Uterus (tissue), 4 donors: ENCODE results near the gene MYO1D. TPM values are rescaled to one million over a fixed set of nuclear protein-coding genes. Genes with fewer than 3 reads are reported as not detected.
A peak's percentile ranks its signal among the peaks of the same experiment; 100 is the strongest.

Source experiments
- DNase-seq, 2 donors: peaks; one replicate each; pipeline ENCODE4 v3.0.0-alpha.2; 2019 to 2020
- H3K27ac ChIP-seq, 2 donors: fragments of 200-600 bp; sonication (generic); 1 replicate in 1 of 2; 2 replicates in 1 of 2; pipeline ENCODE4 v1.5.1; 2016 to 2018
- H3K27me3 ChIP-seq, 2 donors: fragments of 200-600 bp; sonication (generic); one replicate each; pipeline ENCODE4 v1.5.1; 2018 to 2019; ENCODE audit warnings: control low read depth in 1 of 2
- H3K36me3 ChIP-seq, 2 donors: fragments of 200-600 bp; sonication (generic); one replicate each; pipeline ENCODE4 v1.5.1; 2019; ENCODE audit warnings: control low read depth in 1 of 2
- H3K4me1 ChIP-seq, 2 donors: fragments of 200-600 bp; sonication (generic); one replicate each; pipeline ENCODE4 v1.5.1; 2018 to 2019; ENCODE audit warnings: control low read depth in 1 of 2
- H3K4me3 ChIP-seq, 2 donors: fragments of 200-600 bp; sonication (generic); 1 replicate in 1 of 2; 2 replicates in 1 of 2; pipeline ENCODE4 v1.5.1; 2018 to 2019; ENCODE audit warnings: mild to moderate bottlenecking in 1 of 2
- H3K9me3 ChIP-seq, 2 donors: fragments of 200-600 bp; sonication (generic); one replicate each; pipeline ENCODE4 v1.5.1; 2019; ENCODE audit warnings: control low read depth in 1 of 2
- POLR2A ChIP-seq, 2 donors: fragments of 450-650 bp; IDR thresholded peaks; one replicate each; pipeline ENCODE4 v1.6.1; 2016; ENCODE audit warnings: antibody characterized with exemption in 2 of 2, mild to moderate bottlenecking in 1 of 2, moderate library complexity in 1 of 2
- intact Hi-C: fragments of 100-400 bp; cut with DNase I; formaldehyde crosslinking; loops from one replicate; pipeline ENCODE4 v1.15.1; 2023; ENCODE audit warnings: low total_unique reads
- total RNA-seq, 4 donors: library from RNA; depleted of rRNA in 3 of 4; stranded (reverse); fragments of >200 nt in 3 of 4; gene quantifications; one replicate each; pipeline versions ENCODE4 v1.1.0 to v1.2.4, GENCODE V29; 2014 to 2023
- TF ChIP-seq, protein P1 (sequence below), 4 experiments: fragments of 200-600 bp in 2 of 4; fragments of 450-650 bp in 2 of 4; sonication (generic) in 2 of 4; IDR thresholded peaks; one replicate each; pipeline ENCODE4 v1.5.1; 2016 to 2019; ENCODE audit warnings: antibody characterized with exemption in 4 of 4, mild to moderate bottlenecking in 2 of 4, moderate library complexity in 1 of 4
- donor health status: DM: yes; HTN: yes; CAD: no.

The MYO1D gene
- total RNA-seq, 4 donors from 2014 or later, result 20.4 to 55.2 (median 30.6) TPM

GRCh38 chr17:32664936-32665583 is 211.9 kb downstream of the MYO1D start:
- TF ChIP-seq, protein P1, sequence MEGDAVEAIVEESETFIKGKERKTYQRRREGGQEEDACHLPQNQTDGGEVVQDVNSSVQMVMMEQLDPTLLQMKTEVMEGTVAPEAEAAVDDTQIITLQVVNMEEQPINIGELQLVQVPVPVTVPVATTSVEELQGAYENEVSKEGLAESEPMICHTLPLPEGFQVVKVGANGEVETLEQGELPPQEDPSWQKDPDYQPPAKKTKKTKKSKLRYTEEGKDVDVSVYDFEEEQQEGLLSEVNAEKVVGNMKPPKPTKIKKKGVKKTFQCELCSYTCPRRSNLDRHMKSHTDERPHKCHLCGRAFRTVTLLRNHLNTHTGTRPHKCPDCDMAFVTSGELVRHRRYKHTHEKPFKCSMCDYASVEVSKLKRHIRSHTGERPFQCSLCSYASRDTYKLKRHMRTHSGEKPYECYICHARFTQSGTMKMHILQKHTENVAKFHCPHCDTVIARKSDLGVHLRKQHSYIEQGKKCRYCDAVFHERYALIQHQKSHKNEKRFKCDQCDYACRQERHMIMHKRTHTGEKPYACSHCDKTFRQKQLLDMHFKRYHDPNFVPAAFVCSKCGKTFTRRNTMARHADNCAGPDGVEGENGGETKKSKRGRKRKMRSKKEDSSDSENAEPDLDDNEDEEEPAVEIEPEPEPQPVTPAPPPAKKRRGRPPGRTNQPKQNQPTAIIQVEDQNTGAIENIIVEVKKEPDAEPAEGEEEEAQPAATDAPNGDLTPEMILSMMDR (IDR thresholded peaks at IDR 0.05), result no peak
- no peak for TF ChIP-seq POLR2A (IDR thresholded peaks at IDR 0.05)
- H3K4me1 ChIP-seq, result no peaks in the 10 kb centered on the region
- no peak overlapping the region for H3K27ac ChIP-seq
- no peaks in the 10 kb centered on the region for H3K9me3 ChIP-seq
- H3K4me3 ChIP-seq, result no peak overlapping the region
- no peak for DNase-seq
- intact Hi-C loops, result no loop called here
- H3K36me3 ChIP-seq, result no peaks in the 10 kb centered on the region
- H3K27me3 ChIP-seq, result no peaks in the 10 kb centered on the region

GRCh38 chr17:32660496-32660985 is 216.4 kb downstream of the MYO1D start:
- Histone ChIP-seq H3K27me3 (no peaks in the 10 kb centered on the region), H3K9me3 (no peaks in the 10 kb centered on the region), H3K36me3 (no peaks in the 10 kb centered on the region), H3K27ac (no peak overlapping the region), H3K4me3 (no peak overlapping the region), H3K4me1 (peaks cover 0 to 17% of the 10 kb centered on the region in 2 donors)
- DNase-seq, result no peak
- intact Hi-C loops, result no loop called here
- TF ChIP-seq POLR2A (IDR thresholded peaks at IDR 0.05), result no peak
- TF ChIP-seq, protein P1 (IDR thresholded peaks at IDR 0.05), result no peak

GRCh38 chr17:32659419-32659842 is 217.5 kb downstream of the MYO1D start:
- Histone ChIP-seq H3K27ac (no peak overlapping the region), H3K4me3 (no peak overlapping the region), H3K9me3 (no peaks in the 10 kb centered on the region), H3K27me3 (no peaks in the 10 kb centered on the region), H3K4me1 (peaks cover 0 to 17% of the 10 kb centered on the region in 2 donors), H3K36me3 (no peaks in the 10 kb centered on the region)
- intact Hi-C loops, result no loop called here
- no peak for TF ChIP-seq POLR2A (IDR thresholded peaks at IDR 0.05)
- TF ChIP-seq, protein P1 (IDR thresholded peaks at IDR 0.05), result peak; percentile 70 to 83 (median 72)
- DNase-seq, result peak; percentile 54 to 62

- Histone ChIP-seq H3K4me3 (no peak overlapping the region), H3K9me3 (no peaks in the 10 kb centered on the region), H3K27me3 (no peaks in the 10 kb centered on the region), H3K36me3 (no peaks in the 10 kb centered on the region), H3K4me1 (peaks cover 0 to 17% of the 10 kb centered on the region in 2 donors), H3K27ac (peak overlapping the region; percentile 23 to 48)
- DNase-seq, result no peak
- intact Hi-C loops, result no loop called here
- TF ChIP-seq POLR2A (IDR thresholded peaks at IDR 0.05), result no peak
- TF ChIP-seq, protein P1 (IDR thresholded peaks at IDR 0.05), result no peak
These were observed 218.2 kb downstream of the MYO1D start for GRCh38 chr17:32658470-32659418.
